GM12874 (cell line): ENCODE measurements around the gene EPHA5.

Experiments used
- TF ChIP-seq, protein P1 (sequence below): IDR thresholded peaks from 2 replicates; pipeline ENCODE4 v1.5.1; 2011; ENCODE audit warnings: low read depth, mild to moderate bottlenecking, control low read depth, low read length, moderate library complexity; ENCODE audit not compliant: insufficient read depth

Gene EPHA5

DNA sequence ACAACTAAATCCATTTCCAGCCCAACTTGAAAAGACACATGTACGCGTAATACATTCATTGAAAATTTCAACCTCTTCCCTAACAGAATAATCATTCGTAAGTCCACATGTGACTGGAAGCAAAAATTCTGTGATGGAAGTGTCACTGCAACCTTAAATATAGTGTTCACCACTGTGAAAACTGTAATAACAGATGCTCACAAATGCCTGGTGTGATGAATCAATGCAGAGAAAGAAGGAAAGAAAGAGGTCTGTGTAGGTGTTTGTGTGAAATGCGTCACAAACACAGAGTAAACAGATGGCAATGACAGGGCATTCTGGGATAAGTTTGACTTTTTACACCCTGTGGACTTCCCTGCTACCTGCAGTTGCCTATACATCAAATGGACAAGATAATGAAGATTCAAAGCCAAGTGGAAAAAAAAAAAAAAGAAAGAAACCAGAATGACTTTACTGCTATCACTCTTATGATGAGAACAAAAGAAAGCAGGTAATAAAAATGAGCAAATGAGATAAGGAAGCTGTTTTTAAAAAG lies 123.3 kb downstream of the EPHA5 start:
- TF ChIP-seq, protein P1, sequence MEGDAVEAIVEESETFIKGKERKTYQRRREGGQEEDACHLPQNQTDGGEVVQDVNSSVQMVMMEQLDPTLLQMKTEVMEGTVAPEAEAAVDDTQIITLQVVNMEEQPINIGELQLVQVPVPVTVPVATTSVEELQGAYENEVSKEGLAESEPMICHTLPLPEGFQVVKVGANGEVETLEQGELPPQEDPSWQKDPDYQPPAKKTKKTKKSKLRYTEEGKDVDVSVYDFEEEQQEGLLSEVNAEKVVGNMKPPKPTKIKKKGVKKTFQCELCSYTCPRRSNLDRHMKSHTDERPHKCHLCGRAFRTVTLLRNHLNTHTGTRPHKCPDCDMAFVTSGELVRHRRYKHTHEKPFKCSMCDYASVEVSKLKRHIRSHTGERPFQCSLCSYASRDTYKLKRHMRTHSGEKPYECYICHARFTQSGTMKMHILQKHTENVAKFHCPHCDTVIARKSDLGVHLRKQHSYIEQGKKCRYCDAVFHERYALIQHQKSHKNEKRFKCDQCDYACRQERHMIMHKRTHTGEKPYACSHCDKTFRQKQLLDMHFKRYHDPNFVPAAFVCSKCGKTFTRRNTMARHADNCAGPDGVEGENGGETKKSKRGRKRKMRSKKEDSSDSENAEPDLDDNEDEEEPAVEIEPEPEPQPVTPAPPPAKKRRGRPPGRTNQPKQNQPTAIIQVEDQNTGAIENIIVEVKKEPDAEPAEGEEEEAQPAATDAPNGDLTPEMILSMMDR, result no peak

DNA sequence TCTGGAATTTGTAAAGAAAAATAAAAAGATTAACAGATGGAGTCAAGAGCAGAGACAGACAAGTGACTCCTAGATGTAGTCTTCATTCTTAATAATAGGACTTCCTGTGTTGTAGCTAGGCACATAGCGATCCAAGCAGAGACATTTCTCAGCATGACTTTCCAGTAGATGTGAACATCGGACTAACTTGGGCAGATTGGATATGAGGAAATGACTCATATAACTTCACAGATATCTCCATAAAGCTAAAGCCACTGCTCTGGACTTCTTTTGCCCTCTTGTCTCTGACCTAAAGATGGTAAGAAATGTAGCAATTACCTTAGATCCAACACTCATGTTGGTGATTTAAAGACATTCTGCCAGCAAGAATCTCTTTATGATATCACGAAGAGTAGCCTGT lies 131.7 kb downstream of the EPHA5 start:
- TF ChIP-seq, protein P1, result no peak

DNA sequence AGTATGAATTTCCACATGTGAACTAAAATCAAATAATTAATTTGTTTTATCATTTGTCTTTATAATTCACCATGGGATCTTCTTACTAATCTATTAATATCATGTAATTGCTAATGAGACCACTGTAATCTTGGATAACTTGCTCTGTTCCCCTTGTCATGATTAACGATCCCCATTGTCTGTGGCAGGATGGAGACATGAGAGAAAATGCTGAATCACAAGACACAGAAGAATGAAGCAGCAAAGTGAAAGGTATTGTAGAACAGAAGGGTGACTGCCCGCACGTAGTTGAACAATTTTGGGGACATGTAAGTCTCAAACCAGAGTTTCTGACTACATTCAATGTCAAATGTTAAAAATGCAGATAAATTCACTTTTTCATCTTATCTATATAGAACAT lies 135.2 kb downstream of the EPHA5 start:
- TF ChIP-seq, protein P1, result no peak

DNA sequence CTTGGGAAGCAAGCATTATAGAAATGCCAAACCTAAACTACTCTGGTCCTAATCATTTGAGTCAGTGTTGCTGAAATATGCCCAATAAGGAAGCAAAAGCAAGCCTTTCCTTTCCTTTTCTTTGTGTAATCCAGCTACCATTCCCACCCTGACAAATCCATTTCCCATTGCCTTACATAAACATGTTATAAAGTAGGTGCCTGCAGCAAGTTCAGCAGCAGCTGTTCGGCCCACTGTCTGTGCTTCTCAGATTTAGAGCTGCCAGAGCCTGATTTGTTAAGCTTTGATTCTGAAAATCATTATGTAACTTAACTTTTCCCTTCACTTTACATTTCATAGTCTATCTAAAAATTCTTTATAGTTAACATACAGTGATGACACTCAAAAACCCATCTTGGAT lies 148.6 kb downstream of the EPHA5 start:
- TF ChIP-seq, protein P1, result no peak

DNA sequence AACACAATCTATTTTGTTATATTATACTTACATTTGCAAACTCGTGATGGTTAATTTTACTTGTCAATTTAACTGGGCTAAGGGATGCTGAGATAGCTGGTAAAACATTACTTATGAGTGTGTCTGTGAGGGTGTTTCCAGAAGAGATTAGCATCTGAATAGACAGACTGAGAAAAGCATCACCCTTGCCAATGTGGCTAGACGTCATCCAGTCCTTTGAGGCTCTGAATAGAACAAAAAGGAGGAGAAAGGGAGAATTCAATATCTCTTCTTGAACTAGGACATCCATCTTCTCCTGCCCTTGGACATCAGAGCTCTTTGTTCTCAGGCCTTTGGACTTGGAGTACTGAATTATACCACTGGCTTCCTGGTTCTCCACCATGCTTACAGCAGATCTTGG lies 154.6 kb downstream of the EPHA5 start:
- TF ChIP-seq, protein P1, result no peak

DNA sequence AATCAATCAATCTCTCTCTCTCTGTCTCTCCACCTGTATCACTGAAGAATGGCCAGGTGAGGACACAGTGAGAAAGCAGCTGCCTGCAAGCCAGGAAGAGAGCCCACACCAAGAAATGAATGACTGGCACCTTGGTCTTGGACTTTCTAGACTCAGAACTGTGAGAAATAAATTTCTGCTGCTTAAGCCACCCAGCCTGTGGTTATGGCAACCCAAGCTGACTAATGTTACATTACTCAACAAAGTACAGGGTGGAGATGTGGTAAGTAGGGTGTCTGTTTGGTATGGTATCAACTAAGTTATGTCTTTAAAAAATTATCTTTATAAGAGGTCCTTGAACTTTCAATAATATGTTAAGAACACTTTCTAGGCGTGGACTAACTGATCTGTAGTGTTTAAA lies 159.3 kb downstream of the EPHA5 start:
- TF ChIP-seq, protein P1, result no peak

DNA sequence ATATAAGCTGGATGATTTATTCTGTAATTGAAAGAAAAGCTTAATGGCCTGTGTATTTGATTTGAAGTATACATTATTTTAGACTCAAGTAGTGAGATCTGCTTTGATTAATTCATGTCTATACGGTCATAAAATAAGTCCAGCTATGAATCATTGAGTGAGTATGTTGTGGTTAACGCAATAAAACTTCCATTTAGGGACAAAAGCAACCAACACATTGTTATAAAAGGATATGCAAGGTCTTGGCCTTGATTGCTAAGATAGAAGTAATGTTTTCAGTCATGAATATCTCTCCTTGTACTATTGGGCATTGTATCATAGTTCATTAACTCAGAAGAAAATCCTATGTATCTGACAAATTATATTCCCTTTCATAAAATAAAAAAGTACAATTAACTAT lies 162.1 kb downstream of the EPHA5 start:
- TF ChIP-seq, protein P1, result no peak

DNA sequence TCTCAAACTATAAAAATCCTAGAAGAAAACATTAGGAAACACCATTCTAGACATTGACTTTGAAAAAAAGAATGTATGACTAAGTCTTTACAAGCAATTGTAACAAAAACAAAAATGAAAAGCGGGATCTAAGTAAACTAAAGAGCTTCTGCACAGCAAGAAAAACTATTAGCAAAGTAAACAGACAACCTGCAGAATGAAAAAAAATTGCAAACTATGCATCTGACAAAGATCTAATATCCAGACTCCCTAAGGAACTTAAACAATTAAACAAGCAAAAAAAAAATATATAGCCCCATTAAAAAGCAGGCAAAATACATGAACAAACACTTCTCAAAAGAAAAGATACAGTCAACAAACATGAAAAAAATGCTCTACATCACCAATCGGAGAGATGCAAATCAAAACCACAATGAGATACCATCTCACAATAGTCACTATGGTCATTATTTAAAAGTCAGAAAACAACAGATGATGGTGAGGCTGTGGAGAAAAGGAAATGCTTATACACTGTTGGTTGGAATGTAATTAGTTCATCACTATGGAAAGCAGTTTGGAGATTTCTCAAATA lies 168.1 kb downstream of the EPHA5 start:
- TF ChIP-seq, protein P1, result no peak
